ENCODE results near the gene CFAP299.
"Not testable (repeated sequence)": the region's sequence is repeated elsewhere in the genome, so short reads cannot be mapped to it uniquely, and the experiment has no call there.

The CFAP299 gene

DNA sequence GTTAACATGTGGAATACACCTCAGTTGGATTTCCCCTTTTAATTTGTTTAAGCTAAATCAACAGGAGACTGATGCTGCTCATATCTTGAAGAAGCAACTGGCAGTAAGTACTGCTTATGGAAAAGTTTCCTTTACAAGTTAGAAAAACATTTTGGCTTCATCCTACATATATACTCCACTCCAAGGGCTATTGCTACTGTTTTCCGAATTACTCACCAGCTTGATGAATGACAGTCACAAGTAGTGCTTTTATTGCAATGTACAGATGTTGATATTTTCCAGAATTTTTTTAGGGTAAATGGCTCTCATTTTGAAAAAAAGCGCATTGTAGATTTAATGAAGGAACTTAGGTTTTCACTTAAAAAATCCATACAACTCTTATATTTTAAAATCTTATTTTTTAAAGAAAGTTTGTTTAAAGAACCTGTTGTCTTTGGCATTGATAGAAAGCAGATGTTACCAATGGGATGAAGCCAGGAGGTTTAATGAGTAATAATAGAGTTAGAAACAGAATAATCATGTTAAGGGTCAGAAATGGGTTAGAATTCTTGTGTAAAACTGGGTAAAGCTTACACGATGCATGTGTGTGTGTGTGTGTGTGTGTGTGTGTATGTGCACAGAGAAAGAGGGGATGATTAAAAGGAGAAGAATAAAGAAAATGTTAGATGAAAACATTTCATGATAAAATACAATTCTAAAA lies 272.9 kb downstream of the CFAP299 start:
- DNase-seq (ENCODE audit: low read depth, low spot score) = no peak

DNA sequence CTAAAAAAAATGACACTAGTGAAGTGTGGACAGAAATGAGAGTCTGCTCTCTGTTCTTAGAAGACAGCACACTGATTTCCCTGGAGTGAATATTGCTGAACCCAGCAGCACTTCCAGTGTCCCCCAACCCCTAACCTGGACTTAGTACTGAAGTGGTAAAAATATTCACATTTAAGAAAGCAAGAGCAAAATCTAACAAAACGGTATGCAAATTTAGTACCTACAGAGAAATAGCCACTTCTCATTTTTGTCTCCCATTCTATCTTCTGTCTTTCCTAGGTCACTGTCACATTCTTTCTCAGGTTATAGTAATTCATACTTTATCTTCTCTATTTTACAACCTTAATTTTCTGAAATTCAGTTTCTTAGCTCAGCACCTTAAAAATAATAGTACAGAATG lies 274.7 kb downstream of the CFAP299 start:
- no peak for DNase-seq (ENCODE audit: low read depth, low spot score)

DNA sequence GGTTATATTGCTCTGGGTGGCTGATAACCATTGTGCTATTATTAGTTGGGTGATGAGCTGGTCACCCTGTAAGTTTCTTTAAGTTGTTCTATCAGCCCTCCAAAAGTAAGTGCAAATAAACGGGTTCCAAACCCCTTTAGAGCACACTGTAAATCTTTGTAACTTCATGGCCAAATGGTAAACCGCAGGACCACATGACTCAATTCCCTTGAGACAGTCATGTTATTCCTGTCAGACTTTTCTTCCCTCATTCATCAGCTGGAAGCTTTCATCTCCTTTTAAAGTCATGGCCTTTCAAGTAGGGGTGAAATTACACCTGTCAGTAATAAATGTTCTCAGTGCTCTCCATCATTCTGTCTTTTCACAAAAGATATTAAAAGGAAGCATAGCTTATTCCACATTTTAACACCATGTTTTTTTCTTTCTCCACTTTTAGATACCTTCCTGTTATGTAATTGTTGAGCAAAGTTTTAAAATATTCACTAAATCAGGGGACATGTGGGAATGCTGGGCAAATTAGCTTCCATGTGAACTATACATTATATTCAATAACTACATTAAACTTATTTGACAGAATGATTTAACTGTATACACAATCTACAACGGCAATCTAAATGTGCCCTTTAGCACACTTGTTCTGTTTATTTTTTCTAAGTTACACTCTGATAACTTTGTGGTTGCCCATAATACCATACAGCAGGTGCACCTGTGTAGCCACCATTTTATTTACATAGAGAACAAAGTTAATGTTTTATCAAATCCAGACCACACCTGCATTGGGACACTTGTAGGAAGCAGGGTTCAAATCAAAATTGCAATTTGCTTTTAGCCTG lies 275.5 kb downstream of the CFAP299 start:
- DNase-seq (ENCODE audit: low read depth, low spot score) = no peak

DNA sequence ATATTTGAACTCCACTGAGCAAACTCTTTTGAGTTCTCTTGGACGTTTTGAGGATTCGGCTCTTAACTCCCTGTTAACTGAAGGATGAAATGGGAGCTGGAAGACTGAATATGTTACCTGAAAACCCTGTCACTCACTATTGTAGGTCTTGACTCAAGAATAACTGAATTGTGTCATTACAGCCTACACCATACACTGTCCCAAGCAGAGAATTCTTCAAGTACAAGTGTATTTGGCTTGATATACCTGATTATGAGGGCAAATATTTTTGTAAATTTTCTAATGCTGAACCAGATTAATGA lies 276.1 kb downstream of the CFAP299 start:
- DNase-seq (ENCODE audit: low read depth, low spot score) = no peak

DNA sequence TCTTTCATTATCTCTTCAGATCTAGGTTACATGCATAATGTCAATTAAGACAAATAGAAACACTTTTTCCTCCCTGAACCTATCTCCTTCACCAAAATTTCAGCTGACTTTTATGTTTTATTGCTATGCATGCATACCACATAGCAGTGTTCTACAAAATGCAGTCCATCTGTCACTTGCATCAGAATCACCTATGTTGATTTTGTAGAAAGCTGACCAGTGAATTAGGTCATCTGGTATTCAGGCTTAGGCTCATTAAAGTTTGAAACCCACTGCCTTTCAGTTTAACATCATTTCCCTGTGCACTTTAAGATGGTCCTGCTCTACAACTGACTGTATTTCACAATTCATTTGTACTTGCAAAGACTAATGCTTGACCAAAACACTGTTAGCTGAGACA lies 277.9 kb downstream of the CFAP299 start:
- no peak for DNase-seq (ENCODE audit: low read depth, low spot score)

DNA sequence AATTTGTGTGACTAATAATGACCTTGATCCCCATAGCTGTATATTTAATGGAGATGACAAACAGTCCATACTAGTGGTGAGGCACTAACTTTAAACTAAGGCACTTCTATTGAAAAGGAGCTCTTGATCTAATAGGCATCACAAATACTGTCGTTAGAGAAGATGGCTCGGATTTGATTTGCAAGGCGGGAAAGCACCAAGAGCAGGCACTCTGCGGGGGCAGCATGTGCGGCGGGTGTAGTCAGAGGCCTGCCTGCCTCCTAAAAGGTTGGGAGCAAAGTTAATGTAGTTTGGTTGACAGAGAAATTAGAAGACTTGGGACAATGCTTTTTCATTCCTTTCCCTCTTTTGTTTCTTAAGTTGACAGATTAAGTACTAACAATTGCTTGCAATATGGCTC lies 278.8 kb downstream of the CFAP299 start:
- DNase-seq (ENCODE audit: low read depth, low spot score) = no peak

DNA sequence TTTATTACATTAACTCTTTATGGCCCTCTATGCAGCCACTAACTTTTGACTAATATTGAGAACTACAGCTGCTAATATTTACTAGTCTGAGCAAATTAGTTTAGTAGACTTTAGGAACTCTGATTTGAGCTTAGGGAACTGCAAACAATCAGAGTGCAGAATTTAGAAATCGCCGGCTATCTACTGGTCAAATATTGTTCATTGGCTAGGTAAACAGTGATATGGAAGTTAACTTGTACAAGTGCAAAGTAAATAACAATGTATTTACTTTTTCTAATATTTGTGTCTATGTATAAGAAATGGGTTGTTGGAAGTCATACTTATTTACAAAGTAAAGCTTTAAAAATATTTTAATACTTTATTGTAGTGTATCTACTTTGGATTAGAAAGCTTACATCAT lies 279.6 kb downstream of the CFAP299 start:
- DNase-seq (ENCODE audit: low read depth, low spot score) = no peak

DNA sequence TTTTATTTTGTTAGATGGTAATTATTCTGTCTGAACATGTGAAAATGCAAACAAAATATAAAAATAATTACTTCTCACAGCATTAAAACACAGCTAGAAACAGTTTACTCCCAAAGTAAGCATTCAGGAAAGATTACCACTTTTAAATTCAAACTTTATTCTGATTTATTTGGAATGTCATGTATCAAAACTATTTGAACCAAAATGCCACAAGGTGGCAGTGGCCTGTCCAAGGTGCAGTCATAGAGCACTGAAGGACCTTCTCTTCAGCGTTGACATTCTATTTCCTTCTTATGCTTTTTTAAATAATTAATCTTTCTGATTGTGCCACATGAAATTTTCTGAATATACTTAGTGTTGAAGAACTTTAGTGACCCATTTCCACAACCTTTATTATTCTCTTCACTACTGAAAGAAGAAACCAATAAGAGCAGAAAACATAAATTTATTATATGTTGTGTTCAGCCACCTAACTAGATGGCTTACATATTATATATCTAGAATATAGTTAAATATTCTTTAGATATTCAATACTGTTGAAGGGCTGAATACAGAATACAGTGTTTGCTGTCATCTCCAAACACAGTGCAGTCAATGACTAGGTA lies 283.6 kb downstream of the CFAP299 start:
- no peak for DNase-seq (ENCODE audit: low read depth, low spot score)

DNA sequence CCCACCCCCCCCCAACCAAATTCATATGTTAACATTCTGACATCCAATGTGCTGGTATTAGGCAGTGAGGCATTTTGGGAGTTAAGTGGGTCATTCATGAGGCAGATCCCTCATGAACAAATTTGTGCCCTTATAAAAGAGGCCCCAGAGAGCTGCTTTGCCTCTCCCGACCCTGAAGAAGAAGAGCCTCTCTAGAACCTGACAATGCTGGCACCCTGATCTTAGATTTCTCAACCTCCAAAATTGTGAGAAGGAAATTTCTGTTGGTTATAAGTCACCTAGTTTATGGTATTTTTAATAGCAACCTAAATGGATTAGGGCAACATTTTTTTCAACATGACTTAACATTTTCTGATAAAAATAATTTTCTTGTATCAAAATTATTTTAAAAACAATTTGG lies 296.3 kb downstream of the CFAP299 start:
- DNase-seq (ENCODE audit: low read depth, low spot score) = no peak

DNA sequence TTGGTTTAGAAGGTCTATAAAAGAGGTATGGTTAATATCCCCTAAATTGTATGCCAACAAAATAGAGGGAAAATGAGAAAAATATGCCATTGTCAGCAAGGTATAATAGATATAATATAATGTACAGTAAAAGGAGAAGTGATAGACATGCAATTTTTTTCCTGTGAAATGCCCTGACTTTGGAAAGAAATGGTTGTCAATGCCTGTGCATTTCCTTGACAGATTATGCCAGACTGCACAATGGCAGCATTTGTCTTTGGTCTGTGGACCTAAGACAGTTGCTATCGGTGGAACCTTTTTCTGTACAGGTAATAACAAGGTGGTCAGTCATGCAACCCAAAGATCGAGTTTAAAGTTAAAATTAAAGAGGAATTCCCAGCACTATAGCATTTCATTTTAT lies 301.7 kb downstream of the CFAP299 start:
- DNase-seq (ENCODE audit: low read depth, low spot score) = no peak

DNA sequence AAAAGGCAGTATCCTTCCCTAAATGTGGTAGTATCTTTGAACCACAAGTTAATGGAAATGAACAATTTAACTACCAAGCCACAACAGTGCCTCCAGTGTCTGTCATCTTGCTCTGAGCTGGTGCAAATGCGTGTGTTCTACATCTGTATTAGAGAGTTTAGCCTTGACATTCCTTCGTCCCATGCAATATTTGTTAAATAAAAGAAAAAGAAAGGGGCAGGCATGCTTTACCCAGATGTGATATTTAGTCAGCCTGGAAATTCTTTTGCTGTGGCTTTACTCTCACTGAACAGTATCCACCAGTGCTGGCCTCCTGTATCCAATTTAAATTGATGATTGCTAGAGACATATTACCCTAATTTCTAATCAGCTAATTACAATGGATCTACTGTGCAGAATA lies 310.5 kb downstream of the CFAP299 start:
- no peak for DNase-seq (ENCODE audit: low read depth, low spot score)

DNA sequence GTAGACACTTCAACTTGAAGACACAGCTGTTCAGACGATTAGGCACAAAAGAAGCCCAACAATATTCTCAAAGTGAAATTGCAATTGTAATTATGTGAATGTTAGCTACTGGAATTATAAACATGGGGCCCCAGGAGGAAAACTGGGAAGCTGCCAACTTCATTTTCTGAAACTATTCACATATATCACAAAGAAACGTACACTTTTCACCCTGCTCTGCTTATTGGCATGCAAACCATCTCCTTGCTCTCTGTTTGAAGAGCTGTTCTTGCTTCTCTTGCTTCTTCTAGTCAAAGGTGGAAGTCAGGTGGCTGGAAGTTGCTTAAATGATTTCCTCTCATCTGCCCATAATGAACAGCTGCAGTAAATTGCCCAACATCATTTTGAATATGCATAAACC lies 320.1 kb downstream of the CFAP299 start:
- DNase-seq (ENCODE audit: low read depth, low spot score) = no peak

DNA sequence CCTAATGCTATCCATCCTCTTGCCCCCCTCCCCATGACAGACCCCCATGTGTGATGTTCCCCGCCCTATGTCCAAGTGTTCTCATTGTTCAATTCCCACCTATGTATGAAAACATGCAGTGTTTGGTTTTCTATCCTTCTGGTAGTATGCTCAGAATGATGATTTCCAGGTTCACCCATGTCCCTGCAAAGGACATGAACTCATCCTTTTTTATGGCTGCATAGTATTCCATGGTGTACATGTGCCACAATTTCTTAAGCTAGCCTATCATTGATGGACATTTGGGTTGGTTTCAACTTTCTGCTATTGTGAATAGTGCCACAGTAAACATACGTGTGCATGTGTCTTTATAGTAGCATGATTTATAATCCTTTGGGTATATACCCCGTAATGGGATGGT lies 334.6 kb downstream of the CFAP299 start:
- DNase-seq (ENCODE audit: low read depth, low spot score) = not testable (repeated sequence)

DNA sequence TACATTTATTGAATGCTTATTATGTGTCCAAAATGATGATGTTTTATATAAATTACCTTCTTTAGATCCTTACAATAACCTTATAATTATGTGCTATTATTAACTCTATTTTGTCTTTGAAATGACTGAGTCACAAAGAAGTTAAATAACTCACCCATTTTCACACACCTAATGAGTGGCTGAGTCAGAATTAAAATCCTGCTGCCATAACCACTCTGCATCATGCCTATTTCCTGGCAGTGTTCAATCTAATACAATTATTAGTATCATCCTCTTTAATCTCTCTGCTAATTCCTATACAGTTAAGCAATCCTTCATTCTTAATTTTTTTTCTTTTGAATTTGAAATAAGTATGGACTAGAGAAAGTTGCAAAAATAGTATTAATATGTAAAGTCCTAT lies 342.9 kb downstream of the CFAP299 start:
- no peak for DNase-seq (ENCODE audit: low read depth, low spot score)

DNA sequence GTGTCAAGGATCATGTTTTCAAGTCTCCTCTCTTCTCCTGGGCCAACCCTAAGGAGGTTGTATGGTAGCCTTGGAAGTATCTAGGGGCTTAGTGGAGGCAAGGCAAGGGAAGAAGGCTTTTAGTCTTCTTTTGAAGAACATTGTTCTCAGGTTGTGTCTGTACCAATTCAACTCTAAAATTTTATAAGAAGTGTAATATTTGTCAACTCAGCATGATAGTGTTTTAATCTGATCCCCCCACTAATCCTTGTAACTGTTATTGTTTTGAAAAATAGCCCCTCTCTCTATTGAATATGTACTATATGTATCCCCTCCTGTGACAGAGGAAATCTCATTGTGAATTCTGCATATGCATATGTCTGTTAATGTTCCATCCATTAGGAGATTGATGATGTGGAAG lies 345.4 kb downstream of the CFAP299 start:
- no peak for DNase-seq (ENCODE audit: low read depth, low spot score)

DNA sequence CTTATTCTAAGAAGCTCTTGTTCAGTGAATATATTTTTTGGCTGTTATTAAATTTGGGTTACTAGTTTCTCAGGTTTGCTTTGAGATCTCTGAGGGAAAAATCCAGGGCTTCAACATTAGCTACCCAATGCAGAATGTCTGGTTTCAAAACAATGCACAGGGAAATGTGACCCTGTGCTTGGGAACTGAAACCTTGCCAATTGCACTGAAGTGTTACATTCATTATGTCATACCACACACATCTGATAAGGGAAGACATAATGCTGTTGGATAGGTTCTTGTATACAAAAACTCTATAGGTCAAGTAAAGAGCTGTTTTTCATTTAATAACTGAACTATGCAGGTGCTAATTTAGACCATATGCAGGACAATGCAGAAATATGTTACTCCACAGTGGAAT lies 349.7 kb downstream of the CFAP299 start:
- no peak for DNase-seq (ENCODE audit: low read depth, low spot score)

DNA sequence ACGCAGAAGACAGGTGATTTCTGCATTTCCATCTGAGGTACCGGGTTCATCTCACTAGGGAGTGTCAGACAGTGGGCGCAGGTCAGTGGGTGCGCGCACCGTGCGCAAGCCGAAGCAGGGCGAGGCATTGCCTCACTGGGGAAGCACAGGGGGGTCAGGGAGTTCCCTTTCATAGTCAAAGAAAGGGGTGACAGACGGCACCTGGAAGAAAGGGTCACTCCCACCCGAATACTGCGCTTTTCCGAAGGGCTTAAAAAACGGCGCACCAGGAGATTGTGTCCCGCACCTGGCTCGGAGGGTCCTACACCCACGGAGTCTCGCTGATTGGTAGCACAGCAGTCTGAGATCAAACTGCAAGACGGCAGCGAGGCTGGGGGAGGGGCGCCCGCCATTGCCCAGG lies 352.2 kb downstream of the CFAP299 start:
- not testable (repeated sequence) for DNase-seq (ENCODE audit: low read depth, low spot score)

DNA sequence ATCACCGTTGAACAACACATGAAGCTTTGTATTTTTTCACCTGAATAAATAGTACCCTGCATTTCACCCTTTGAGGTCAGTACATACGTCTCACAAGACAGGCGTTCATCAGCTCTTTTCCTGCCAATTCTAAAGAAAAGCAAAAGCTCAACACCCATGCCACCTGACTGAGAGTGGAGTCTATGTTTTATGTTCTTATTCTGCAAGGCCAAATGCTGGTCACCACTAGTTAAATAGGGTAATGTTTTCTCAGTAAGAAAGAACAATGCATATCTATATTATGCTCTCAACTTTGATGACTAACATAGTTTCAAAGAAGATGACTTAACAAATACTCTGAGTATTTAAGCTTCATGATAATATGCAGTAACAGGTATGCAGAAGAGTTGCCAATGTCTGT lies 358.6 kb downstream of the CFAP299 start:
- no peak for DNase-seq (ENCODE audit: low read depth, low spot score)

DNA sequence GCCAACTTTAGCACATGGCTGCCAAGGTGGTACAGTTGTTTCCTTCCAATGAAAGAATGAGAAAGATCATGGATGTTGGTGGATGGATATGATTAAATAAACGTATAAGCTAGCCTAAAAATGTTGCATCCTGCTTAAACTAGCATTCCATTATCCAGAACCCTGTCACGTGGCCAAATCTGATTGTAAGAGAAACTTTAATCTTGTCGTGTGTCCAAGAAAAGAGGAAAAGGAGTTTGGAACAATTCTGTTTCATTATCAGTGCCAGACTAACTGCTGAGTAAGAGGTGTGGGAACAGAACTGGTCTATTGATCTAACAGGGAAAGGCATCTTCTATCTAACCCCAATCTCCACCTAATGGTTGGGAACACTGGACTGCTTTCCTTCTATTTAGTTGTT lies 369.8 kb downstream of the CFAP299 start:
- no peak for DNase-seq (ENCODE audit: low read depth, low spot score)

DNA sequence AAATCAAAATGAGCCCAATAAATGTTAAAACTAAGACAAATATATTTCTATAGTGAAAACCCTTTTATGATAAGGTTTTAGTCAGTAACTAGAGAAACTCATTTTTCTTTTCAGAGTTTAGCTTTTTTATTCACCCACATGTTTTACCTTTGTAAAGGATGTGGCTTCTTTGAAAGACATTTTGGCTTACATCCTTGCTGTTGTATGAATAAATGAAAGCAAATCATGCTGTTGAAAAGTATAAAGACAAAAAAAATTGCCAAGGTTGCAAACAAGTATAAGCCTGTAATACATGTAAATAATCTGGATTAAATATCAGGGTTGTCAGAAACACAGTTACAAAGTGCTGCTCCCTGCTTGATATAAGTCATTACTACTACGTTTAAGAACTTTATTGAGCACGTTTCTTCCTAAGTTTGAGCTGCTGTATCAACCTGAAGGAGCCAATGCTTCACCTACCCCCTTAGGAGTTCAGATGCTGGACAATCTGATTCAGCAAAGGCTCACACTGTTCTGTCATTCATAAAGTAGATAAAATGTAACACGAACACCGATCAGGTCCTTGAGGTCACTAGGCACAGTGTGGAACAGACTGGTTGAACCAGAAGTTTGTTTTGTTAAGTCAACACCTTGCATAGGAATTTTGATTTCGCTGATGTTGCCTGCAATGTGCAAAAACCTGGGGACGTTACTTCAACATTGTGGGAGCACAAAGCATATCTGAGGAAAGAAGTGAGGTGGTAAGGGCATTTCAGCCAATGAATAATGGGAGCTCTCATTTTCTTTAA lies 373.7 kb downstream of the CFAP299 start:
- no peak for DNase-seq (ENCODE audit: low read depth, low spot score)

DNA sequence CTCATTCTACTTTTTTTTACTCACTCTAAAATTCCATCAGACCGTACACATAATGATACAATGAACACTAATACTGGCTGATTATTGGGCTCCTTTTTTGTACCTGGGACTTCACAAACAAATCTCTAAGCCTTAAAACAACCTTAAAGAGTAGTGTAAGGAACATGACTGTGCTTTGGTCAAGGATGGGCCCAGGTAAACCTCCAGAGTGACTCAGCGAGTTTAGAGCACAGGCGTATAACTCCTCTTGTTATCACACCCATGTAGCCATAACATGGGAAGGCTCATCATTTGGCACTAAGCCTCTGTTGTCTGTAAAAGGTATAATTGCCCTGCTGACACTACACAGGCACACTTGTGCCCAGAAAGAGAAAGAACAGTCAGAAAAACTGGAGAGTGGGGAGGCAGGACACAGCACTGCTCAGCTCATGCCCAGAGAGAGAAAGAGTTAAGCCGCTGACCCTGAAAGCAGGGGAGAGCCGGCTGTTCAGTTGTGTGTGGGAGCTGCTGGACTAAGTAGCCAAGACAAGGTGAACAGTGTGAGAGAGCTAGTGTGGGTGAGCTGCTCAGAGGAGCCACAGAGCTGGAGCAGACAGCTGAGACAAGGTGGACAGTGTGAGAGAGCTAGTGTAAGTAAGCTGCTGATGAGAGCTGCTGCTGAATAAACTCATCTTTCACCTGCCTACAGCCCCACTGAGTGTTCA lies 375.4 kb downstream of the CFAP299 start:
- DNase-seq (ENCODE audit: low read depth, low spot score) = no peak

DNA sequence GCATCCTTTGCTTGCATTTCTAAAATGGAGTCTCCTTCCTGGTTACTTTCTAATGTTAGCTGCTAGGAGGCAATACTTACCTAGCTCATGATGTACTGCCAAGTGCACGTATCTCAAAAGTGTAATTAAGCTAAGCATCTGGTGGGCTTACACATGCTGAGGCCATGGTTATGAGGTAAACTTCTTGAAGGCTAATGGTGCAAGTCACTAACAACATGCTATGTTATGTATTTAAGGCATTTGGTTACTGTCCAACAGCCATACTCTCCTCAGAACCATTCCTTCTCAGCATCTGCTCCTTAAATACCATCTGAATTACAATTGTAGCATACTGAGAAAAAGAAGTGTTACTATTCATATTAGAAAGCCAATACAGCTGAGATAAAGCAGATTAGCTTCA lies 376.4 kb downstream of the CFAP299 start:
- no peak for DNase-seq (ENCODE audit: low read depth, low spot score)
